B cell (primary cell): ENCODE measurements around the gene PER1. TPM values are rescaled to one million over a fixed set of nuclear protein-coding genes. Genes with fewer than 3 reads are reported as not detected.
A peak's percentile ranks its signal among the peaks of the same experiment; 100 is the strongest.

ENCODE experiments used
- ATAC-seq: fragments of 200-7000 bp; cut with Tn5 transposase; one replicate; pipeline ENCODE4 v1.10.0; 2021; ENCODE audit warnings: low read depth, mild to moderate bottlenecking, moderate number of reproducible peaks, moderate library complexity
- CTCF ChIA-PET: fragments of 350-600 bp; sonication (Branson Sonifier 250); formaldehyde crosslinking; loops from one replicate; lab custom pipeline; 2021; ENCODE audit warnings: antibody characterized with exemption, inconsistent platforms; lab: Charles Lee
- POLR2A ChIA-PET: fragments of 350-600 bp; sonication (Branson Sonifier 250); formaldehyde crosslinking; loops from one replicate; lab custom pipeline; 2021; ENCODE audit warnings: antibody characterized with exemption; lab: Charles Lee
- DNase-seq: peaks from one replicate; pipeline ENCODE4 v3.0.0; 2013
- H2AFZ ChIP-seq: 2 replicates; pipeline ENCODE4 v1.6.1; 2012; ENCODE audit warnings: mild to moderate bottlenecking, low read depth, low read length; ENCODE audit not compliant: insufficient read depth, poor library complexity, severe bottlenecking
- H3K27ac ChIP-seq, 2 donors: 1 replicate in 1 of 2; 2 replicates in 1 of 2; pipeline ENCODE4 v1.5.1; 2012 to 2013; ENCODE audit warnings: low read length in 2 of 2, mild to moderate bottlenecking in 2 of 2, moderate library complexity in 1 of 2
- H3K27me3 ChIP-seq, 4 experiments: fragments of 200-600 bp in 1 of 4; sonication (generic) in 1 of 4; replicated peaks in 1 of 4; 1 replicate in 2 of 4; 2 replicates in 2 of 4; pipeline versions ENCODE4 v1.6.1 to v1.7.0; 2013 to 2016; ENCODE audit warnings: low read length in 3 of 4, mild to moderate bottlenecking in 2 of 4, mixed read lengths in 1 of 4, moderate library complexity in 1 of 4; ENCODE audit not compliant: insufficient read depth in 4 of 4, control insufficient read depth in 3 of 4; ENCODE audit errors: control extremely low read depth in 1 of 4
- H3K36me3 ChIP-seq, 2 experiments: replicated peaks in 1 of 2; 1 replicate in 1 of 2; 2 replicates in 1 of 2; pipeline versions ENCODE4 v1.6.1 to v1.7.1; 2013; ENCODE audit warnings: low read length in 1 of 2; ENCODE audit not compliant: insufficient read depth in 2 of 2, control insufficient read depth in 1 of 2; ENCODE audit errors: control extremely low read depth in 1 of 2, extremely low read depth in 1 of 2
- H3K4me1 ChIP-seq, 2 donors: fragments of 200-600 bp in 1 of 2; sonication (generic) in 1 of 2; 1 replicate in 1 of 2; 2 replicates in 1 of 2; pipeline versions ENCODE4 v1.5.1 to v1.6.1; 2013 to 2017; ENCODE audit warnings: low read length in 2 of 2; ENCODE audit not compliant: control insufficient read depth in 2 of 2, insufficient read depth in 2 of 2
- H3K4me2 ChIP-seq: replicated peaks from 2 replicates; pipeline ENCODE3; 2012; ENCODE audit warnings: mild to moderate bottlenecking, low read depth, low read length; ENCODE audit not compliant: poor library complexity, severe bottlenecking
- H3K4me3 ChIP-seq, 5 experiments: fragments of 200-600 bp in 1 of 5; sonication (generic) in 1 of 5; 1 replicate in 3 of 5; 2 replicates in 2 of 5; pipeline versions ENCODE4 v1.5.1 to v1.7.0; 2011 to 2016; ENCODE audit warnings: low read length in 4 of 5, mild to moderate bottlenecking in 4 of 5, low read depth in 2 of 5, control low read depth in 1 of 5, moderate library complexity in 1 of 5; ENCODE audit not compliant: insufficient read depth in 1 of 5; ENCODE audit errors: control extremely low read depth in 1 of 5, extremely low read depth in 1 of 5
- H3K79me2 ChIP-seq: fragments of 200-600 bp; sonication (generic); one replicate; pipeline ENCODE4 v1.6.0; 2016; ENCODE audit warnings: low read length; ENCODE audit not compliant: control insufficient read depth, insufficient read depth
- H3K9ac ChIP-seq: fragments of 200-600 bp; sonication (generic); 2 replicates; pipeline ENCODE4 v1.6.1; 2017; ENCODE audit warnings: mild to moderate bottlenecking, low read length, moderate library complexity
- H3K9me3 ChIP-seq, 3 donors: one replicate each; pipeline versions ENCODE4 v1.6.1 to v1.7.1; 2013; ENCODE audit warnings: low read length in 2 of 3; ENCODE audit not compliant: control insufficient read depth in 2 of 3, insufficient read depth in 1 of 3; ENCODE audit errors: control extremely low read depth in 1 of 3
- H4K20me1 ChIP-seq: 2 replicates; pipeline ENCODE4 v1.6.0; 2012; ENCODE audit warnings: mild to moderate bottlenecking, low read length; ENCODE audit not compliant: insufficient read depth, control insufficient read depth, poor library complexity, severe bottlenecking
- H3K27ac Mint-ChIP-seq: one replicate; pipeline ENCODE4 v1.8.0; 2021; ENCODE audit warnings: mixed read lengths
- H3K27me3 Mint-ChIP-seq: one replicate; pipeline ENCODE4 v1.8.0; 2021; ENCODE audit warnings: mixed read lengths
- H3K4me1 Mint-ChIP-seq: one replicate; pipeline ENCODE4 v1.8.0; 2021; ENCODE audit warnings: mixed read lengths
- H3K4me3 Mint-ChIP-seq: one replicate; pipeline ENCODE4 v1.8.0; 2021; ENCODE audit warnings: mixed read lengths
- H3K9me3 Mint-ChIP-seq: one replicate; pipeline ENCODE4 v1.8.0; 2022; ENCODE audit warnings: mixed read lengths; ENCODE audit not compliant: insufficient read depth
- CTCF ChIP-seq: fragments of 200-600 bp; IDR thresholded peaks from one replicate; pipeline ENCODE4 v1.8.0; 2022; ENCODE audit warnings: antibody characterized with exemption, mild to moderate bottlenecking
- EZH2 ChIP-seq: IDR thresholded peaks from 2 replicates; pipeline ENCODE4 v1.6.1; 2012; ENCODE audit warnings: borderline replicate concordance, low read depth, mild to moderate bottlenecking, moderate library complexity, low read length; ENCODE audit not compliant: insufficient read depth, poor library complexity, severe bottlenecking
- WGBS: methylation state at CpG from one replicate; pipeline ENCODE4 v1.1.5; 2013; ENCODE audit warnings: missing lambda C conversion rate; ENCODE audit not compliant: insufficient coverage; 5-methylcytosine and 5-hydroxymethylcytosine counted together
- intact Hi-C: fragments of 100-400 bp; cut with micrococcal nuclease; formaldehyde crosslinking; loops from one replicate; pipeline ENCODE4 v1.10.0; 2022
- polyA plus RNA-seq: library from polyadenylated mRNA; depleted of rRNA; stranded (reverse); fragments of >200 nt; gene quantifications from 2 replicates; pipeline ENCODE4 v1.2.3, GENCODE V29; 2012
- total RNA-seq, 2 donors: library from RNA; stranded (reverse); fragments of 120-200 nt in 1 of 2; gene quantifications; 1 replicate in 1 of 2; 2 replicates in 1 of 2; pipeline versions ENCODE4 v1.2.3 to v1.2.4, GENCODE V29; 2013 to 2022

The PER1 gene
- total and polyA plus RNA-seq, 2 donors (not counting 1 experiment from before 2014, with no cell fraction given): 120 to 176 TPM

- WGBS: under 1% methylated on average over 25 of the region's 32 CpGs
- H4K20me1 ChIP-seq: peaks cover 17% of the 10 kb centered on the region
- H3K27ac Mint-ChIP-seq: no peak overlapping the region
- no peak for TF ChIP-seq EZH2
- TF ChIP-seq CTCF: peak; percentile 39
- ChIA-PET CTCF (interaction anchor here (0.7 to 7.6 kb wide), 21 partner anchors 10 to 114 kb away, joined by 3 to 86 read pairs (median 6); partner anchors contain the start of genes AURKB, CTC1, RANGRF and SLC25A35), POLR2A (interaction anchor here (0.9 to 7.8 kb wide), 11 partner anchors 10 to 102 kb away, joined by 3 to 118 read pairs (median 9); partner anchors contain the start of genes CTC1, PFAS and RANGRF)
- H3K27me3 Mint-ChIP-seq: no peaks in the 10 kb centered on the region
- peak overlapping the region; percentile 92 for H3K4me2 ChIP-seq
- peak overlapping the region; percentile 97 for H3K9ac ChIP-seq
- H3K4me1 Mint-ChIP-seq: peaks cover 17% of the 10 kb centered on the region
- H3K27me3 ChIP-seq: no peaks in the 10 kb centered on the region
- DNase-seq (peak; percentile 95), ATAC-seq (peak; percentile 36)
- no peaks in the 10 kb centered on the region for H3K79me2 ChIP-seq
- H3K4me1 ChIP-seq: peaks cover 28 to 43% of the 10 kb centered on the region in 2 donors
- peak overlapping the region; percentile 85 for H2AFZ ChIP-seq
- H3K36me3 ChIP-seq: no peaks in the 10 kb centered on the region
- peak overlapping the region; percentile 68 to 89 for H3K27ac ChIP-seq
- intact Hi-C loops: loop anchor here (1.0 kb wide), 8 partner anchors 14 to 113 kb away; partner anchors contain the start of gene AURKB
- H3K4me3 ChIP-seq: peak overlapping the region; percentile 68 to 87 (median 85)
- no peak overlapping the region for H3K4me3 Mint-ChIP-seq
- no peaks in the 10 kb centered on the region for H3K9me3 Mint-ChIP-seq
- no peaks in the 10 kb centered on the region for H3K9me3 ChIP-seq
Observed at GRCh38 chr17:8186787-8187516, 34.7 kb upstream of the PER1 start.

GRCh38 chr17:8186446-8186786, 34.2 kb upstream of the PER1 start:
- POLR2A ChIA-PET: interaction anchor here (0.9 to 7.8 kb wide), 11 partner anchors 10 to 102 kb away, joined by 3 to 118 read pairs (median 5); partner anchors contain the start of genes CTC1, PFAS and RANGRF
- H3K4me1 Mint-ChIP-seq: peaks cover 20% of the 10 kb centered on the region
- no peak overlapping the region for H3K27ac Mint-ChIP-seq
- no peaks in the 10 kb centered on the region for H3K79me2 ChIP-seq
- no peaks in the 10 kb centered on the region for H3K9me3 ChIP-seq
- CTCF ChIA-PET: interaction anchor here (0.8 to 7.6 kb wide), 16 partner anchors 9 to 114 kb away, joined by 3 to 86 read pairs (median 6); partner anchors contain the start of genes AURKB and CTC1
- intact Hi-C loops: loop anchor here (1.0 kb wide), 2 partner anchors 13 to 48 kb away; no protein-coding TSS in a partner anchor
- H3K27me3 ChIP-seq: no peaks in the 10 kb centered on the region
- H4K20me1 ChIP-seq: peaks cover 17% of the 10 kb centered on the region
- no peak for DNase-seq
- H3K4me1 ChIP-seq: peaks cover 23 to 39% of the 10 kb centered on the region in 2 donors
- no peak overlapping the region for H3K4me3 Mint-ChIP-seq
- H3K27me3 Mint-ChIP-seq: no peaks in the 10 kb centered on the region
- H2AFZ ChIP-seq: peak overlapping the region; percentile 85
- H3K36me3 ChIP-seq: no peaks in the 10 kb centered on the region
- peak overlapping the region; percentile 68 to 87 (median 85) for H3K4me3 ChIP-seq
- no peaks in the 10 kb centered on the region for H3K9me3 Mint-ChIP-seq
- TF ChIP-seq CTCF: no peak
- TF ChIP-seq EZH2: no peak
- H3K9ac ChIP-seq: peak overlapping the region; percentile 97
- H3K27ac ChIP-seq: peak overlapping the region; percentile 68 to 89
- no peak for ATAC-seq
- under 1% methylated on average over 23 of the region's 23 CpGs for WGBS
- peak overlapping the region; percentile 92 for H3K4me2 ChIP-seq
